GM12878 (cell line): ENCODE measurements around the gene GPR68. TPM values are rescaled to one million over a fixed set of nuclear protein-coding genes. Genes with fewer than 3 reads are reported as not detected.

Experiments used
- ATAC-seq: fragments of 200-7000 bp; cut with Tn5 transposase; 3 replicates; pipeline ENCODE4 v1.9.1; 2020; ENCODE audit warnings: mild to moderate bottlenecking, moderate library complexity
- BruUV-seq: library from RNA; stranded (reverse); fragments of 400-500 nt; replicated peaks from 2 replicates; lab custom pipeline; 2021; lab: Mats Ljungman, UMichigan
- CTCF ChIA-PET: fragments of 300-600 bp; sonication (Branson Sonifier 250); formaldehyde crosslinking; extraction: SDS; loops from one replicate; lab custom pipeline; 2021; ENCODE audit warnings: inconsistent platforms; lab: Yijun Ruan, JAX
- POLR2A ChIA-PET: fragments of 350-600 bp; formaldehyde crosslinking; extraction: SDS; loops from one replicate; lab custom pipeline; 2021; ENCODE audit warnings: inconsistent platforms; lab: Charles Lee
- RAD21 ChIA-PET: fragments of 300-600 bp; sonication (Branson Sonifier 250); formaldehyde crosslinking; loops from one replicate; lab custom pipeline; 2023; ENCODE audit warnings: antibody characterized with exemption; ENCODE audit not compliant: unreplicated experiment; lab: Charles Lee
- SMC1A ChIA-PET: fragments of 300-600 bp; sonication (Branson Sonifier 250); formaldehyde crosslinking; loops from one replicate; lab custom pipeline; 2023; ENCODE audit not compliant: unreplicated experiment, uncharacterized antibody; lab: Charles Lee
- DNase-seq: peaks from one replicate; pipeline ENCODE4 v3.0.0-alpha.2; 2011; ENCODE audit warnings: low read depth, low spot score
- FAIRE-seq: peaks from 3 replicates; lab custom pipeline; 2011; peaks lifted over from hg19 to GRCh38; lab: Jason Lieb, UNC
- H2AFZ ChIP-seq: 2 replicates; pipeline ENCODE4 v1.6.0; 2011; ENCODE audit warnings: low read depth, low read length, control low read depth; ENCODE audit not compliant: control insufficient read depth
- H3K27ac ChIP-seq: 2 replicates; pipeline ENCODE4 v1.5.1; 2011; ENCODE audit warnings: control low read depth; ENCODE audit not compliant: control insufficient read depth, insufficient read depth
- H3K27me3 ChIP-seq, 2 experiments: replicated peaks in 1 of 2; 2 replicates each; pipeline versions ENCODE4 v1.6.0 to v1.6.1; 2011; ENCODE audit warnings: low read length in 1 of 2; ENCODE audit not compliant: control insufficient read depth in 2 of 2, insufficient read depth in 2 of 2
- H3K36me3 ChIP-seq, 2 experiments: 2 replicates each; pipeline ENCODE4 v1.5.1; 2011; ENCODE audit warnings: low read length in 1 of 2; ENCODE audit not compliant: control insufficient read depth in 2 of 2, insufficient read depth in 2 of 2
- H3K4me1 ChIP-seq: 2 replicates; pipeline ENCODE4 v1.6.1; 2011; ENCODE audit warnings: mild to moderate bottlenecking, low read length, moderate library complexity, mixed read lengths; ENCODE audit not compliant: control insufficient read depth, insufficient read depth
- H3K4me2 ChIP-seq: 2 replicates; pipeline ENCODE4 v1.6.0; 2011; ENCODE audit warnings: control low read depth; ENCODE audit not compliant: control insufficient read depth, insufficient read depth
- H3K4me3 ChIP-seq: fragments of 200-600 bp; sonication (generic); 2 replicates; pipeline ENCODE4 v1.5.1; 2016
- H3K79me2 ChIP-seq: 2 replicates; pipeline ENCODE4 v1.6.0; 2011; ENCODE audit warnings: low read length; ENCODE audit not compliant: control insufficient read depth, insufficient read depth
- H3K9ac ChIP-seq: 2 replicates; pipeline ENCODE4 v1.8.0; 2011; ENCODE audit warnings: low read length, control low read depth, mixed read lengths; ENCODE audit not compliant: control insufficient read depth, insufficient read depth
- H3K9me3 ChIP-seq: replicated peaks from 3 replicates; pipeline ENCODE4 v1.5.1; 2011; ENCODE audit warnings: mild to moderate bottlenecking, low read length; ENCODE audit not compliant: control insufficient read depth, insufficient read depth
- H4K20me1 ChIP-seq: 2 replicates; pipeline ENCODE4 v1.6.0; 2011; ENCODE audit not compliant: control insufficient read depth, insufficient read depth
- BRCA1 ChIP-seq: IDR thresholded peaks from 2 replicates; pipeline ENCODE4 v1.6.1; 2011; ENCODE audit warnings: low read depth, low read length, improper control_type of control experiment
- E2F8 ChIP-seq: fragments of 450-650 bp; IDR thresholded peaks from 2 replicates; pipeline ENCODE4 v1.6.1; 2018; ENCODE audit warnings: mild to moderate bottlenecking, low read depth, moderate library complexity; ENCODE audit not compliant: partially characterized antibody
- EGR1 ChIP-seq, 2 experiments: IDR thresholded peaks; 1 replicate in 1 of 2; 2 replicates in 1 of 2; pipeline ENCODE4 v1.6.1; 2011 to 2012; ENCODE audit warnings: low read depth in 2 of 2, low read length in 2 of 2, borderline replicate concordance in 1 of 2, mild to moderate bottlenecking in 1 of 2, moderate library complexity in 1 of 2
- MTA3 ChIP-seq: IDR thresholded peaks from 2 replicates; pipeline ENCODE4 v1.6.1; 2012; ENCODE audit warnings: low read length, inconsistent platforms, borderline replicate concordance
- MYC ChIP-seq: IDR thresholded peaks from 2 replicates; pipeline ENCODE4 v1.6.1; 2011; ENCODE audit warnings: mild to moderate bottlenecking, low read length, moderate library complexity, inconsistent platforms; ENCODE audit not compliant: insufficient read depth, insufficient replicate concordance, insufficient read length, severe bottlenecking
- NFXL1 ChIP-seq: fragments of 450-650 bp; IDR thresholded peaks from 2 replicates; pipeline ENCODE4 v1.6.1; 2017; ENCODE audit warnings: antibody characterized with exemption, mild to moderate bottlenecking, borderline replicate concordance
- PKNOX1 ChIP-seq: fragments of 450-650 bp; IDR thresholded peaks from 2 replicates; pipeline ENCODE4 v1.6.1; 2016; ENCODE audit warnings: mild to moderate bottlenecking
- RBBP5 ChIP-seq: fragments of 200-600 bp; sonication (generic); conservative IDR thresholded peaks from 2 replicates; pipeline ENCODE4 v1.6.1; 2016
- RELA ChIP-seq: fragments of 450-650 bp; IDR thresholded peaks from 2 replicates; pipeline ENCODE4 v1.8.0; 2014; ENCODE audit warnings: borderline replicate concordance; ENCODE audit not compliant: partially characterized antibody
- RFX5 ChIP-seq: IDR thresholded peaks from 2 replicates; pipeline ENCODE4 v1.6.1; 2011; ENCODE audit warnings: low read depth, low read length, improper control_type of control experiment
- SIN3A ChIP-seq: IDR thresholded peaks from 2 replicates; pipeline ENCODE4 v1.6.1; 2012; ENCODE audit warnings: low read depth, low read length, improper control_type of control experiment
- SMAD5 ChIP-seq: IDR thresholded peaks from 2 replicates; pipeline ENCODE4 v1.6.1; 2016; ENCODE audit warnings: antibody characterized with exemption, low read depth
- SP1 ChIP-seq: IDR thresholded peaks from one replicate; pipeline ENCODE4 v1.6.1; 2011; ENCODE audit warnings: low read depth, low read length
- SPI1 ChIP-seq: IDR thresholded peaks from 2 replicates; pipeline ENCODE4 v1.6.1; 2011; ENCODE audit warnings: low read depth, mild to moderate bottlenecking, low read length, moderate library complexity, borderline replicate concordance; ENCODE audit not compliant: insufficient read depth
- SUPT20H ChIP-seq: IDR thresholded peaks from 2 replicates; pipeline ENCODE4 v1.6.1; 2011; ENCODE audit warnings: low read depth, mild to moderate bottlenecking, low read length, moderate library complexity, borderline replicate concordance; ENCODE audit not compliant: control insufficient read depth
- WGBS: methylation state at CpG from one replicate; pipeline ENCODE4 v1.1.6; 2016; ENCODE audit warnings: low lambda C conversion rate; ENCODE audit not compliant: insufficient replicate concordance, insufficient coverage; ENCODE audit errors: missing lambda C conversion rate; 5-methylcytosine and 5-hydroxymethylcytosine counted together
- in situ Hi-C: fragments of 300-500 bp; cut with MboI; formaldehyde crosslinking; loops from 9 replicates; pipeline ENCODE4 v1.14.3; 2018; ENCODE audit warnings: mixed read lengths
- intact Hi-C: fragments of 100-400 bp; cut with micrococcal nuclease; formaldehyde crosslinking; loops from one replicate; pipeline ENCODE4 v1.14.2; 2022; ENCODE audit not compliant: unreplicated experiment
- polyA plus RNA-seq, 11 experiments: library from polyadenylated mRNA; depleted of rRNA in 4 of 11; unstranded in 6 of 11; stranded (reverse) in 5 of 11; fragments of >200 nt; fragmentation: Nextera tagmentation in 4 of 11; fragmentation: Illumina TruSeq in 1 of 11; extraction: Ambion mirVana in 4 of 11; extraction: Trizol in 1 of 11; gene quantifications; 1 replicate in 1 of 11; 2 replicates in 10 of 11; pipeline versions ENCODE4 v1.2.1 to v1.2.3, GENCODE V29; 2011 to 2016; ENCODE audit warnings: inconsistent platforms in 2 of 11, missing spikeins in 2 of 11, low read depth in 1 of 11
- total RNA-seq, 4 experiments: library from RNA; depleted of rRNA in 3 of 4; stranded (reverse); fragments of >200 nt in 3 of 4; fragmentation: Illumina TruSeq in 1 of 4; extraction: Trizol in 1 of 4; gene quantifications; 2 replicates each; pipeline versions ENCODE4 v1.2.1 to v1.2.3, GENCODE V29; 2013 to 2021

GPR68 gene
- total and polyA plus RNA-seq, 10 of the 15 experiments (the other 5 are each of a cell fraction or from before 2014, with no cell fraction given): 0.06 to 3.4 (median 1.8) TPM

GRCh38 chr14:91252871-91253794, 8.6 kb upstream of the GPR68 start:
- ChIA-PET SMC1A (interaction anchor here (0.6 to 5.4 kb wide), 10 partner anchors 11 to 80 kb away, joined by 3 to 81 read pairs (median 4); partner anchors contain the start of gene GPR68), POLR2A (interaction anchor here (0.6 to 1.5 kb wide), 5 partner anchors 10 to 348 kb away, joined by 3 to 5 read pairs (median 3); no protein-coding TSS in a partner anchor)
- H2AFZ ChIP-seq: peak overlapping the region; percentile 56
- TF ChIP-seq EGR1 (IDR thresholded peaks at IDR 0.05; ENCODE audit: borderline replicate concordance in 1 of 2, low read depth in 2 of 2, low read length in 2 of 2): peak in 1 of 2 experiments; percentile 81; a peak in 2 of 3 replicates
- TF ChIP-seq SP1: no peak
- no peak for TF ChIP-seq MYC
- TF ChIP-seq RFX5: no peak
- TF ChIP-seq NFXL1: no peak
- TF ChIP-seq MTA3: no peak
- no peak for TF ChIP-seq SUPT20H
- TF ChIP-seq RELA: no peak
- no peak for TF ChIP-seq SPI1
- no peak for TF ChIP-seq RBBP5
- TF ChIP-seq BRCA1: no peak
- TF ChIP-seq SMAD5: no peak
- TF ChIP-seq PKNOX1: no peak
- TF ChIP-seq E2F8: no peak
- TF ChIP-seq SIN3A: no peak

More at GRCh38 chr14:91252871-91253794, 8.6 kb upstream of the GPR68 start:
- BruUV-seq: no TSS peak
- Histone ChIP-seq H3K4me2 (peak overlapping the region; percentile 95), H3K9ac (peak overlapping the region; percentile 56), H3K27me3 (no peaks in the 10 kb centered on the region), H3K4me3 (peak overlapping the region; percentile 66), H3K79me2 (no peaks in the 10 kb centered on the region), H4K20me1 (no peaks in the 10 kb centered on the region), H3K4me1 (peaks cover 39% of the 10 kb centered on the region), H3K9me3 (no peaks in the 10 kb centered on the region), H3K36me3 (no peaks in the 10 kb centered on the region), H3K27ac (no peak overlapping the region)
- in situ Hi-C loops (no loop called here), intact Hi-C loops (no loop called here)
- RAD21 ChIA-PET: interaction anchor here (1.2 to 4.0 kb wide), 4 partner anchors 11 to 163 kb away, joined by 4 to 31 read pairs (median 12); no protein-coding TSS in a partner anchor
- 5% methylated on average over 60 of the region's 95 CpGs for WGBS
- peak; percentile 22 for ATAC-seq
- no peak for DNase-seq
- no peak for FAIRE-seq
- CTCF ChIA-PET: interaction anchor here (1.1 to 2.3 kb wide), 5 partner anchors 10 to 168 kb away, joined by 4 to 19 read pairs (median 5); partner anchors contain the start of gene GPR68
